SJSA1 (cell line): ENCODE results near the gene GPR108. TPM values are rescaled to one million over a fixed set of nuclear protein-coding genes. Genes with fewer than 3 reads are reported as not detected.
"Not testable (repeated sequence)": the region's sequence is repeated elsewhere in the genome, so short reads cannot be mapped to it uniquely, and the experiment has no call there.

Experiments used
- DNase-seq, 2 experiments: peaks; one replicate each; pipeline ENCODE4 v3.0.0-alpha.2; 2015 to 2020; ENCODE audit warnings: low spot score in 2 of 2, low read depth in 1 of 2
- H3K27ac ChIP-seq: fragments of 250-450 bp; sonication (Bioruptor Pico); 2 replicates; pipeline ENCODE4 v1.5.1; 2020; ENCODE audit warnings: mild to moderate bottlenecking, moderate library complexity
- H3K27me3 ChIP-seq: fragments of 250-450 bp; sonication (Bioruptor Pico); replicated peaks from 2 replicates; pipeline ENCODE4 v1.5.1; 2020; ENCODE audit warnings: mild to moderate bottlenecking, moderate library complexity
- H3K36me3 ChIP-seq: fragments of 250-450 bp; sonication (Bioruptor Pico); 2 replicates; pipeline ENCODE4 v1.5.1; 2020; ENCODE audit warnings: mild to moderate bottlenecking
- H3K4me1 ChIP-seq: fragments of 250-450 bp; sonication (Bioruptor Pico); replicated peaks from 2 replicates; pipeline ENCODE4 v1.6.1; 2021; ENCODE audit warnings: mild to moderate bottlenecking
- H3K4me3 ChIP-seq: fragments of 250-450 bp; sonication (Bioruptor Pico); 2 replicates; pipeline ENCODE4 v1.5.1; 2020; ENCODE audit warnings: mild to moderate bottlenecking
- H3K9me3 ChIP-seq: fragments of 250-450 bp; sonication (Bioruptor Pico); replicated peaks from 2 replicates; pipeline ENCODE4 v1.5.1; 2020; ENCODE audit warnings: mild to moderate bottlenecking
- total RNA-seq: library from RNA; depleted of rRNA; stranded (reverse); fragments of >200 nt; shearing (Covaris generic); gene quantifications from 2 replicates; pipeline ENCODE4 v1.2.3, GENCODE V29; 2014

The GPR108 gene
- total RNA-seq, 1 experiment from 2014 or later = 38.2 TPM

GRCh38 chr19:6752256-6753177 is 15.1 kb upstream of the GPR108 start:
- no peak for DNase-seq

GRCh38 chr19:6751189-6751588 is 13.8 kb upstream of the GPR108 start:
- H3K36me3 ChIP-seq = peaks cover 53% of the 10 kb centered on the region

More at GRCh38 chr19:6752256-6753177, 15.1 kb upstream of the GPR108 start:
- H3K27ac ChIP-seq = no peak overlapping the region
- no peaks in the 10 kb centered on the region for H3K27me3 ChIP-seq
- no peaks in the 10 kb centered on the region for H3K9me3 ChIP-seq
- H3K4me3 ChIP-seq = no peak overlapping the region
- no peaks in the 10 kb centered on the region for H3K4me1 ChIP-seq
- peaks cover 41% of the 10 kb centered on the region for H3K36me3 ChIP-seq

GRCh38 chr19:6750062-6750461 is 12.7 kb upstream of the GPR108 start:
- H3K9me3 ChIP-seq = no peaks in the 10 kb centered on the region
- H3K36me3 ChIP-seq = peaks cover 61% of the 10 kb centered on the region
- H3K4me3 ChIP-seq = no peak overlapping the region
- peaks cover 6% of the 10 kb centered on the region for H3K4me1 ChIP-seq
- no peaks in the 10 kb centered on the region for H3K27me3 ChIP-seq
- H3K27ac ChIP-seq = no peak overlapping the region
- no peak for DNase-seq

More at GRCh38 chr19:6751189-6751588, 13.8 kb upstream of the GPR108 start:
- Histone ChIP-seq H3K9me3 (no peaks in the 10 kb centered on the region), H3K27ac (no peak overlapping the region), H3K4me3 (no peak overlapping the region), H3K4me1 (no peaks in the 10 kb centered on the region), H3K27me3 (no peaks in the 10 kb centered on the region)
- DNase-seq = no peak

GRCh38 chr19:6748543-6748942 is 11.2 kb upstream of the GPR108 start:
- H3K9me3 ChIP-seq, H3K27me3 ChIP-seq, H3K4me3 ChIP-seq, H3K27ac ChIP-seq, DNase-seq: not testable (repeated sequence)
- peaks cover 21% of the 10 kb centered on the region for H3K4me1 ChIP-seq
- peaks cover 71% of the 10 kb centered on the region for H3K36me3 ChIP-seq

- no peak overlapping the region for H3K4me3 ChIP-seq
- H3K4me1 ChIP-seq = peaks cover 30% of the 10 kb centered on the region
- H3K27me3 ChIP-seq = no peaks in the 10 kb centered on the region
- DNase-seq = no peak
- peaks cover 65% of the 10 kb centered on the region for H3K36me3 ChIP-seq
- H3K9me3 ChIP-seq = no peaks in the 10 kb centered on the region
- H3K27ac ChIP-seq = no peak overlapping the region
These were observed 8.6 kb upstream of the GPR108 start for GRCh38 chr19:6745965-6746364.

- Histone ChIP-seq H3K27me3 (no peaks in the 10 kb centered on the region), H3K27ac (peak overlapping the region; percentile 59), H3K4me1 (peaks cover 31% of the 10 kb centered on the region), H3K4me3 (peak overlapping the region; percentile 1; the same call in 1 of the 2 replicates), H3K9me3 (no peaks in the 10 kb centered on the region), H3K36me3 (peaks cover 58% of the 10 kb centered on the region)
- DNase-seq = peak; percentile 86 to 92
These were observed 7.3 kb upstream of the GPR108 start for GRCh38 chr19:6744381-6745301.

GRCh38 chr19:6743714-6744380 is 6.5 kb upstream of the GPR108 start:
- Histone ChIP-seq H3K4me3 (no peak overlapping the region), H3K4me1 (peaks cover 36% of the 10 kb centered on the region), H3K27ac (peak overlapping the region; percentile 59), H3K36me3 (peaks cover 52% of the 10 kb centered on the region), H3K9me3 (no peaks in the 10 kb centered on the region), H3K27me3 (no peaks in the 10 kb centered on the region)
- DNase-seq = no peak

GRCh38 chr19:6743066-6743465 is 5.7 kb upstream of the GPR108 start:
- Histone ChIP-seq H3K4me1 (peaks cover 44% of the 10 kb centered on the region), H3K27me3 (no peaks in the 10 kb centered on the region), H3K4me3 (no peak overlapping the region), H3K9me3 (no peaks in the 10 kb centered on the region), H3K27ac (no peak overlapping the region), H3K36me3 (peaks cover 45% of the 10 kb centered on the region)
- no peak for DNase-seq

GRCh38 chr19:6740589-6741343 is 3.4 kb upstream of the GPR108 start:
- no peaks in the 10 kb centered on the region for H3K27me3 ChIP-seq
- peak overlapping the region; percentile 72 for H3K4me3 ChIP-seq
- H3K36me3 ChIP-seq = peaks cover 26% of the 10 kb centered on the region
- H3K9me3 ChIP-seq = no peaks in the 10 kb centered on the region
- peak overlapping the region; percentile 59 for H3K27ac ChIP-seq
- DNase-seq = peak; percentile 60 to 62
- H3K4me1 ChIP-seq = peaks cover 55% of the 10 kb centered on the region

- no peaks in the 10 kb centered on the region for H3K27me3 ChIP-seq
These were observed 2.7 kb upstream of the GPR108 start for GRCh38 chr19:6739883-6740588.

GRCh38 chr19:6739390-6739882 is 2.1 kb upstream of the GPR108 start, which contains the start of gene TRIP10:
TSS of gene TRIP10 (plus strand) at chr19:6739680. CDS start at chr19:6739762, 82 bp downstream.
- peak in 1 of 2 experiments; percentile 78 for DNase-seq
- H3K27ac ChIP-seq = peak within 1 kb of the TSS; percentile 59
- peaks cover 16% of the 10 kb centered on the region for H3K36me3 ChIP-seq
- H3K4me1 ChIP-seq = peaks cover 43% of the 10 kb centered on the region
- H3K27me3 ChIP-seq = no peaks in the 10 kb centered on the region
- no peaks in the 10 kb centered on the region for H3K9me3 ChIP-seq
- H3K4me3 ChIP-seq = peak within 1 kb of the TSS; percentile 72

More at GRCh38 chr19:6739883-6740588, 2.7 kb upstream of the GPR108 start:
- peaks cover 49% of the 10 kb centered on the region for H3K4me1 ChIP-seq
- peak overlapping the region; percentile 59 for H3K27ac ChIP-seq
- H3K36me3 ChIP-seq = peaks cover 20% of the 10 kb centered on the region
- H3K4me3 ChIP-seq = peak overlapping the region; percentile 72
- peak in 1 of 2 experiments; percentile 72 for DNase-seq
- no peaks in the 10 kb centered on the region for H3K9me3 ChIP-seq

- DNase-seq = peak in 1 of 2 experiments; percentile 66
- Histone ChIP-seq H3K9me3 (no peaks in the 10 kb centered on the region), H3K27me3 (no peaks in the 10 kb centered on the region), H3K4me3 (peak overlapping the region; percentile 72), H3K27ac (no peak overlapping the region), H3K36me3 (peaks cover 13% of the 10 kb centered on the region), H3K4me1 (peaks cover 38% of the 10 kb centered on the region)
These were observed 1.5 kb upstream of the GPR108 start for GRCh38 chr19:6738787-6739389.
